NT2/D1 (cell line): ENCODE data around the gene AKAP13.

Source experiments
- DNase-seq: peaks from one replicate; pipeline ENCODE4 v3.0.0-alpha.2; 2011; ENCODE audit warnings: low read depth, low spot score
- H3K27me3 ChIP-seq: 2 replicates; pipeline ENCODE4 v1.6.0; 2011; ENCODE audit warnings: mild to moderate bottlenecking; ENCODE audit not compliant: insufficient read length, insufficient read depth
- H3K36me3 ChIP-seq: 2 replicates; pipeline ENCODE4 v1.6.1; 2011; ENCODE audit warnings: mild to moderate bottlenecking, low read length, mixed read lengths; ENCODE audit not compliant: insufficient read depth, insufficient read length
- H3K4me1 ChIP-seq: 2 replicates; pipeline ENCODE4 v1.5.1; 2011; ENCODE audit not compliant: insufficient read depth, insufficient read length
- H3K4me3 ChIP-seq: 2 replicates; pipeline ENCODE4 v1.5.1; 2011; ENCODE audit warnings: low read depth; ENCODE audit not compliant: insufficient read length
- H3K9ac ChIP-seq: 2 replicates; pipeline ENCODE4 v1.6.0; 2011; ENCODE audit warnings: low read depth; ENCODE audit not compliant: insufficient read length
- H3K9me3 ChIP-seq: 2 replicates; pipeline ENCODE4 v1.5.1; 2011; ENCODE audit warnings: mild to moderate bottlenecking, low read length; ENCODE audit not compliant: insufficient read depth
- SUZ12 ChIP-seq: IDR thresholded peaks from 2 replicates; pipeline ENCODE4 v1.6.1; 2011; ENCODE audit not compliant: insufficient read length, insufficient read depth; ENCODE audit errors: extremely low read depth
- YY1 ChIP-seq: IDR thresholded peaks from 2 replicates; pipeline ENCODE4 v1.6.1; 2011; ENCODE audit not compliant: insufficient read length, insufficient read depth
- ZNF274 ChIP-seq: IDR thresholded peaks from 2 replicates; pipeline ENCODE4 v1.6.1; 2011; ENCODE audit warnings: mild to moderate bottlenecking, low read depth, low read length

Gene AKAP13

GRCh38 chr15:85692321-85692720 lies 311.9 kb downstream of the AKAP13 start:
- no peak overlapping the region for H3K9ac ChIP-seq
- no peak for TF ChIP-seq ZNF274
- TF ChIP-seq YY1 = no peak
- DNase-seq = no peak
- peaks cover 42% of the 10 kb centered on the region for H3K36me3 ChIP-seq
- H3K27me3 ChIP-seq = no peaks in the 10 kb centered on the region
- no peaks in the 10 kb centered on the region for H3K4me1 ChIP-seq
- H3K4me3 ChIP-seq = no peak overlapping the region
- no peaks in the 10 kb centered on the region for H3K9me3 ChIP-seq

GRCh38 chr15:85692873-85693272 lies 312.5 kb downstream of the AKAP13 start:
- H3K4me3 ChIP-seq = no peak overlapping the region
- H3K9me3 ChIP-seq = no peaks in the 10 kb centered on the region
- peaks cover 40% of the 10 kb centered on the region for H3K36me3 ChIP-seq
- TF ChIP-seq SUZ12 = no peak
- TF ChIP-seq ZNF274 = no peak
- no peak for TF ChIP-seq YY1
- H3K4me1 ChIP-seq = no peaks in the 10 kb centered on the region
- DNase-seq = no peak
- H3K27me3 ChIP-seq = no peaks in the 10 kb centered on the region
- H3K9ac ChIP-seq = no peak overlapping the region

DNA sequence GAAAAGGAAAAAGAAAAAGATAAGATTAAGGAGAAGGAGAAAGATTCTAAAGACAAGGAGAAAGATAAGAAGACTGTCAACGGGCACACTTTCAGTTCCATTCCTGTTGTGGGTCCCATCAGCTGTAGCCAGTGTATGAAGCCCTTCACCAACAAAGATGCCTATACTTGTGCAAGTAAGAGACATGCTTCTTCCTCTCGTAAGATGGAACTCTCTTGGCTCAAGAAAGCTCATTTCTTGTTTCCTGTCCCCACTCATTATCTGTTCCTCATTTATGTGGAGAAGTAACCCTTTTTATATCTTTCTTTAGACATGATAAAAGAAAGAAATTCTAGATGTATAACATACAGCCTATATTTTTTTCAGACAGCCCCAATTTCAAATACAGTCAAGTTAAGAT lies 312.9 kb downstream of the AKAP13 start:
- DNase-seq = no peak
- TF ChIP-seq ZNF274 = no peak
- no peaks in the 10 kb centered on the region for H3K9me3 ChIP-seq
- no peak overlapping the region for H3K9ac ChIP-seq
- H3K4me3 ChIP-seq = no peak overlapping the region
- no peaks in the 10 kb centered on the region for H3K4me1 ChIP-seq
- peaks cover 40% of the 10 kb centered on the region for H3K36me3 ChIP-seq
- no peaks in the 10 kb centered on the region for H3K27me3 ChIP-seq

GRCh38 chr15:85694091-85694490 lies 313.7 kb downstream of the AKAP13 start:
- Histone ChIP-seq H3K4me1 (no peaks in the 10 kb centered on the region), H3K4me3 (no peak overlapping the region), H3K36me3 (peaks cover 40% of the 10 kb centered on the region), H3K27me3 (no peaks in the 10 kb centered on the region), H3K9ac (no peak overlapping the region), H3K9me3 (no peaks in the 10 kb centered on the region)
- TF ChIP-seq YY1 = no peak
- no peak for TF ChIP-seq SUZ12
- TF ChIP-seq ZNF274 = no peak
- no peak for DNase-seq

DNA sequence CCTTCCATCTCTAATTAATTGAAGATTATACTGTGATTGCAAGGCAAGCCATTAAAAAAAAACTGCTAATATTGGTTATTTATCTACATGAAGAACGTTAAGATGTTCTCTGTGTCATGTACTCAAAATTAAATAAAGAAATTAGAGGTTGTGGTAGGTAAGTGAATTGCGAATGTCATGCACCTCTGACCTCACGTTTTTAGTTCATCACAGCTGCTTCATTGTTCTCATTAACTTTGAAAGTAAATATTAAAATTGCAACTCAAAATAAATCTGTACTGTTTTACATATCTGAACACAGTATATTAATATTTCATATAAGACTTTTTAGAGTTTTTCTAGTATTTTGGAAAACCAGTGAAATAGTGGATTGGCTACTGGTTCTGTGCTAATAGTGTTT lies 320.4 kb downstream of the AKAP13 start:
- Histone ChIP-seq H3K4me1 (no peaks in the 10 kb centered on the region), H3K36me3 (peaks cover 10% of the 10 kb centered on the region), H3K9me3 (no peaks in the 10 kb centered on the region), H3K4me3 (no peak overlapping the region), H3K9ac (no peak overlapping the region), H3K27me3 (no peaks in the 10 kb centered on the region)
- no peak for DNase-seq
- no peak for TF ChIP-seq ZNF274
- TF ChIP-seq YY1 = no peak
- no peak for TF ChIP-seq SUZ12

DNA sequence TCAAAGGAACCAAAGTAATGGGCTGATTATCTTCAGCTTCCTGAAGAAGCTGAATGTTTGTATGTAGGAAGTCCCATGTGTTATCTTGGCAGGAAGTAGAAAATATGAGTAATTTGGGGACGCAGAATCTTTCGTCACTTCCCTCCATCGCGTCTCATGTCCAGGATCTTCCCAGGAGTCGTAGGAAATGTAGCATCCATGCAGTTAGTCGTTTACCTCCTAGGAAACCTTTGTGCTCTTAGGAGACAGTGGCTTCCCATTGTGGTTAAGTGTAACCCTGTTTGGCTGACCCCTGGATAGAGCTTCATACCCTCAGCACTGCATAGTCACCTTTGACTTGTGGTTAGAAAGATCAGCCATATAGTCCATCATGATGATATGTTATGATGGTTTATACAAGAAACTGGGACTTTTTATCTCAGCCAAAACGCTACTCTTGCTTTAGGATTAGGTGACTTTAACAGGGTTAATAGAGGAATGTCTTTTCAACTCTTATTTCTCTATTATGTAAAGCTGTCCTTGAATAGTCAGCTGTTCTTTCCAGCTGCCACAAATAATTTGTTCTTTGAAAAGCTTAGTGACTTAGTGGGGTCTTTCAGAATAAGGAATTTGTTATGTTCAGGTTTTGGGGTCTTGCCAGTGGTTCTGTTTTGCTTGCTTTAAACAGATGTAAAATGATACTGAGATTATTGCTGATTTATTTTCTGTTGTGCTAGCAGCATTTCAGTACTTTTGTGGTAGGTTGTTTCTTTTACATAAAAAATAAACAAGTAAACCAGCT lies 322.1 kb downstream of the AKAP13 start:
- Histone ChIP-seq H3K27me3 (no peaks in the 10 kb centered on the region), H3K9me3 (no peaks in the 10 kb centered on the region), H3K4me1 (no peaks in the 10 kb centered on the region), H3K9ac (no peak overlapping the region), H3K36me3 (peaks cover 8% of the 10 kb centered on the region), H3K4me3 (no peak overlapping the region)
- no peak for DNase-seq
- TF ChIP-seq ZNF274 = no peak
- TF ChIP-seq SUZ12 = no peak
- TF ChIP-seq YY1 = no peak

DNA sequence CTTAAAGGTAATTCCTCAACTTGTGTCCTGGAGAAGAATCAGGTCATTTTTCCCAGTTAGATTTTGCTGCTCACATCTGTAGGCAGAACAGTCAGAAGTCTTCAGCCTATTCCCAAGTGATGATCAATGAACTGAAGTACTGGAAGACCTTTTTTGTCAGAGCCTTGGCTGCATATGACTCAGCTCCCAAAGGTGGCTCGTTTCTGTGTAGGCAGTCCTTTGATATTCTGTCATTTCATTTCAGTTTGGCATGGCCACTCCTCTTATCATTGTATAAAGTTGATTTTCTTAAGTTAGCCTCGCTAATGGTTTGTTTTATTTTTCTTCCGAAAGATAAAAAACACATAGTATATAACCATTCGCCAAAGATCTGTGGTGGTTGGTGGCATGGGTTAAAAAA lies 323.7 kb downstream of the AKAP13 start:
- H3K9ac ChIP-seq = no peak overlapping the region
- H3K36me3 ChIP-seq = peaks cover 17% of the 10 kb centered on the region
- H3K9me3 ChIP-seq = no peaks in the 10 kb centered on the region
- no peak overlapping the region for H3K4me3 ChIP-seq
- H3K27me3 ChIP-seq = no peaks in the 10 kb centered on the region
- TF ChIP-seq SUZ12 = no peak
- no peak for TF ChIP-seq YY1
- no peak for TF ChIP-seq ZNF274
- no peaks in the 10 kb centered on the region for H3K4me1 ChIP-seq
- no peak for DNase-seq
